GM23338 (cell line): ENCODE data around the gene FBXO33. TPM values are rescaled to one million over a fixed set of nuclear protein-coding genes. Genes with fewer than 3 reads are reported as not detected.

ENCODE experiments used
- ATAC-seq: fragments of 200-7000 bp; cut with Tn5 transposase; 3 replicates; pipeline ENCODE4 v1.9.1; 2020
- DNase-seq: peaks from one replicate; pipeline ENCODE4 v3.0.0-alpha.2; 2015; ENCODE audit warnings: low spot score
- H2AFZ ChIP-seq: fragments of 200-600 bp; sonication (generic); 2 replicates; pipeline ENCODE4 v1.8.0; 2016; ENCODE audit warnings: antibody characterized with exemption, mild to moderate bottlenecking, moderate library complexity
- H3F3A ChIP-seq: fragments of 200-600 bp; sonication (generic); replicated peaks from 2 replicates; pipeline ENCODE4 v1.8.0; 2017; ENCODE audit warnings: antibody characterized with exemption, mixed run types, low read depth
- H3K27ac ChIP-seq: fragments of 200-600 bp; sonication (generic); 2 replicates; pipeline ENCODE4 v1.6.1; 2016; ENCODE audit warnings: low read depth
- H3K27me3 ChIP-seq: fragments of 200-600 bp; sonication (generic); 2 replicates; pipeline ENCODE4 v1.8.0; 2016; ENCODE audit warnings: mild to moderate bottlenecking, mixed run types, moderate library complexity; ENCODE audit not compliant: insufficient read depth
- H3K36me3 ChIP-seq: fragments of 200-600 bp; sonication (generic); 2 replicates; pipeline ENCODE4 v1.8.0; 2016; ENCODE audit warnings: mild to moderate bottlenecking; ENCODE audit not compliant: insufficient read depth
- H3K4me1 ChIP-seq: fragments of 200-600 bp; sonication (generic); 2 replicates; pipeline ENCODE4 v1.8.0; 2016; ENCODE audit warnings: mild to moderate bottlenecking, moderate library complexity; ENCODE audit not compliant: insufficient read depth
- H3K4me2 ChIP-seq: fragments of 200-600 bp; sonication (generic); 2 replicates; pipeline ENCODE4 v1.7.1; 2017; ENCODE audit warnings: mixed run types
- H3K4me3 ChIP-seq: fragments of 200-600 bp; sonication (generic); 2 replicates; pipeline ENCODE4 v1.6.1; 2016; ENCODE audit warnings: mixed run types
- H3K79me2 ChIP-seq: fragments of 200-600 bp; sonication (generic); replicated peaks from 2 replicates; pipeline ENCODE4 v1.8.0; 2017; ENCODE audit warnings: mild to moderate bottlenecking; ENCODE audit not compliant: insufficient read depth
- H3K9me2 ChIP-seq: fragments of 200-600 bp; sonication (generic); 2 replicates; pipeline ENCODE4 v1.8.0; 2017; ENCODE audit not compliant: insufficient read depth
- H4K20me1 ChIP-seq: fragments of 200-600 bp; sonication (generic); replicated peaks from 2 replicates; pipeline ENCODE4 v1.8.0; 2017; ENCODE audit warnings: mild to moderate bottlenecking; ENCODE audit not compliant: insufficient read depth
- H3K27ac Mint-ChIP-seq: 2 replicates; pipeline ENCODE4 v1.8.0; 2020; ENCODE audit warnings: inconsistent platforms, mild to moderate bottlenecking, moderate library complexity, mixed read lengths
- H3K27me3 Mint-ChIP-seq: 3 replicates; pipeline ENCODE4 v1.8.0; 2022; ENCODE audit warnings: low read depth, mild to moderate bottlenecking, moderate library complexity, mixed read lengths, inconsistent platforms; ENCODE audit not compliant: insufficient read depth, poor library complexity
- H3K36me3 Mint-ChIP-seq: 3 replicates; pipeline ENCODE4 v1.8.0; 2021; ENCODE audit warnings: low read depth, mild to moderate bottlenecking, inconsistent platforms, moderate library complexity, mixed read lengths
- H3K4me1 Mint-ChIP-seq: 3 replicates; pipeline ENCODE4 v1.8.0; 2020; ENCODE audit warnings: mild to moderate bottlenecking, inconsistent platforms, mixed read lengths
- H3K4me3 Mint-ChIP-seq: 3 replicates; pipeline ENCODE4 v1.8.0; 2021; ENCODE audit warnings: moderate library complexity, mild to moderate bottlenecking, inconsistent platforms, mixed read lengths
- H3K9me3 Mint-ChIP-seq: 3 replicates; pipeline ENCODE4 v1.8.0; 2020; ENCODE audit warnings: moderate library complexity, mild to moderate bottlenecking, inconsistent platforms, mixed read lengths
- CREB1 ChIP-seq: fragments of 250-450 bp; sonication (Bioruptor Pico); IDR thresholded peaks from 2 replicates; pipeline ENCODE4 v1.5.0; 2020; ENCODE audit warnings: low read depth, mild to moderate bottlenecking, moderate library complexity
- CTCF ChIP-seq, 2 experiments: fragments of 200-600 bp in 1 of 2; sonication (generic) in 1 of 2; conservative IDR thresholded peaks; 2 replicates each; pipeline versions ENCODE4 v1.5.1 to v1.6.1; 2016 to 2017; ENCODE audit warnings: antibody characterized with exemption in 2 of 2, low read depth in 2 of 2, mild to moderate bottlenecking in 2 of 2, moderate library complexity in 1 of 2
- ETS1 ChIP-seq: IDR thresholded peaks from 2 replicates; pipeline ENCODE4 v1.6.1; 2016; ENCODE audit warnings: antibody characterized with exemption
- EZH2 ChIP-seq: fragments of 200-600 bp; sonication (generic); IDR thresholded peaks from one replicate; pipeline ENCODE4 v1.8.0; 2017; ENCODE audit warnings: antibody characterized with exemption, mild to moderate bottlenecking, low read depth; ENCODE audit not compliant: unreplicated experiment
- EZH2phosphoT487 ChIP-seq: fragments of 200-600 bp; sonication (generic); IDR thresholded peaks from one replicate; pipeline ENCODE4 v1.8.1; 2018; ENCODE audit warnings: antibody characterized with exemption; ENCODE audit not compliant: unreplicated experiment
- JUNB ChIP-seq: IDR thresholded peaks from one replicate; pipeline ENCODE4 v1.6.1; 2016; ENCODE audit warnings: antibody characterized with exemption; ENCODE audit not compliant: unreplicated experiment
- NANOG ChIP-seq: IDR thresholded peaks from 2 replicates; pipeline ENCODE4 v1.6.1; 2016; ENCODE audit warnings: antibody characterized with exemption, borderline replicate concordance
- POLR2AphosphoS5 ChIP-seq: IDR thresholded peaks from 2 replicates; pipeline ENCODE4 v1.6.1; 2016; ENCODE audit warnings: antibody characterized with exemption, low read depth
- REST ChIP-seq: IDR thresholded peaks from one replicate; pipeline ENCODE4 v1.6.1; 2018; ENCODE audit warnings: antibody characterized with exemption; ENCODE audit not compliant: unreplicated experiment
- STAT1 ChIP-seq: IDR thresholded peaks from one replicate; pipeline ENCODE4 v1.6.1; 2016; ENCODE audit warnings: antibody characterized with exemption; ENCODE audit not compliant: unreplicated experiment
- ZNF114 ChIP-seq: fragments of 250-450 bp; sonication (Bioruptor Pico); IDR thresholded peaks from 2 replicates; pipeline ENCODE4 v1.5.0; 2020; ENCODE audit warnings: mild to moderate bottlenecking, moderate library complexity
- ZNF331 ChIP-seq: fragments of 250-450 bp; sonication (Bioruptor Pico); IDR thresholded peaks from 2 replicates; pipeline ENCODE4 v1.5.0; 2020; ENCODE audit warnings: low read depth, mild to moderate bottlenecking, moderate library complexity
- ZNF462 ChIP-seq: fragments of 250-450 bp; sonication (Bioruptor Pico); IDR thresholded peaks from 2 replicates; pipeline ENCODE4 v1.5.0; 2020; ENCODE audit warnings: mild to moderate bottlenecking, moderate library complexity
- polyA plus RNA-seq: library from polyadenylated mRNA; unstranded; fragments of >200 nt; fragmentation: Nextera tagmentation; extraction: Ambion mirVana; gene quantifications from 2 replicates; pipeline ENCODE4 v1.2.1, GENCODE V29; 2016
- total RNA-seq: library from RNA; depleted of rRNA; stranded (reverse); fragments of >200 nt; shearing (Covaris generic); gene quantifications from 2 replicates; pipeline ENCODE4 v1.2.3, GENCODE V29; 2014

FBXO33 gene
- total and polyA plus RNA-seq, 2 experiments from 2014 or later, result 6.7 to 13.1 TPM

- Mint-ChIP-seq H3K4me3 (peak overlapping the region; percentile 11; the same call in 1 of the 3 replicates), H3K9me3 (peaks cover 11% of the 10 kb centered on the region; the same call in 2 of the 3 replicates), H3K36me3 (peaks cover 17% of the 10 kb centered on the region; the same call in 2 of the 3 replicates), H3K4me1 (peaks cover 37% of the 10 kb centered on the region), H3K27me3 (peaks cover 4% of the 10 kb centered on the region), H3K27ac (peak overlapping the region; percentile 0; the same call in 1 of the 2 replicates)
- no peaks in the 10 kb centered on the region for H3K9me2 ChIP-seq
- no peaks in the 10 kb centered on the region for H3K79me2 ChIP-seq
- H2AFZ ChIP-seq, result no peak overlapping the region
- peaks cover 15% of the 10 kb centered on the region for H3K4me1 ChIP-seq
- no peaks in the 10 kb centered on the region for H3F3A ChIP-seq
- DNase-seq (peak; percentile 92), ATAC-seq (peak; percentile 88)
- H3K4me3 ChIP-seq, result no peak overlapping the region
- H3K27ac ChIP-seq, result peak overlapping the region; percentile 48; the same call in 1 of the 2 replicates
- H3K27me3 ChIP-seq, result no peaks in the 10 kb centered on the region
- no peaks in the 10 kb centered on the region for H3K36me3 ChIP-seq
- 0 out of 2 replicates have a peak overlapping the region, but pooled peaks have one; percentile 17 for H3K4me2 ChIP-seq
- H4K20me1 ChIP-seq, result no peaks in the 10 kb centered on the region
- TF ChIP-seq ETS1, result no peak
- TF ChIP-seq ZNF462 (CRISPR knock-in tag), result peak; percentile 76
- TF ChIP-seq STAT1, result no peak
- no peak for TF ChIP-seq EZH2phosphoT487
- TF ChIP-seq JUNB, result no peak
- TF ChIP-seq NANOG, result no peak
- TF ChIP-seq CTCF (conservative IDR thresholded peaks at IDR 0.05; ENCODE audit: low read depth in 2 of 2), result peak; percentile 79 to 81
- TF ChIP-seq CREB1 (CRISPR knock-in tag), result no peak
- TF ChIP-seq ZNF114 (CRISPR knock-in tag), result no peak
- no peak for TF ChIP-seq ZNF331 (CRISPR knock-in tag)
- no peak for TF ChIP-seq REST
- TF ChIP-seq EZH2, result no peak
- TF ChIP-seq POLR2AphosphoS5, result no peak
These were observed 63.8 kb downstream of the FBXO33 start for GRCh38 chr14:39368261-39368959.
